ENCODE measurements around the gene CHORDC1.
A peak's percentile ranks its signal among the peaks of the same experiment; 100 is the strongest.

CHORDC1 gene

GRCh38 chr11:90222459-90223247 is at the start of gene CHORDC1:
Gene CHORDC1 (minus strand): TSS chr11:90223049. CDS start chr11:90222954, 95 bp downstream.
- peak; percentile 94 to 95 for DNase-seq

- no peak for DNase-seq
Observed at GRCh38 chr11:90257158-90257525, 34.3 kb upstream of the CHORDC1 start.

- DNase-seq = no peak
Observed at GRCh38 chr11:90256404-90257157, 33.7 kb upstream of the CHORDC1 start.

GRCh38 chr11:90254065-90254464 is 31.2 kb upstream of the CHORDC1 start:
- DNase-seq = no peak

- no peak for DNase-seq
Observed at GRCh38 chr11:90252053-90252452, 29.2 kb upstream of the CHORDC1 start.

- no peak for DNase-seq
Observed at GRCh38 chr11:90251599-90251998, 28.8 kb upstream of the CHORDC1 start.

- peak in 1 of 2 donors; percentile 25 for DNase-seq
Observed at GRCh38 chr11:90250970-90251369, 28.1 kb upstream of the CHORDC1 start.

- no peak for DNase-seq
Observed at GRCh38 chr11:90246468-90246867, 23.6 kb upstream of the CHORDC1 start.

GRCh38 chr11:90243534-90243933 is 20.7 kb upstream of the CHORDC1 start:
- DNase-seq = no peak

GRCh38 chr11:90242894-90243416 is 20.1 kb upstream of the CHORDC1 start:
- DNase-seq = no peak

GRCh38 chr11:90241414-90241813 is 18.6 kb upstream of the CHORDC1 start:
- no peak for DNase-seq

GRCh38 chr11:90239967-90240636 is 17.3 kb upstream of the CHORDC1 start:
- peak in 1 of 2 donors; percentile 22 for DNase-seq

GRCh38 chr11:90237004-90237403 is 14.2 kb upstream of the CHORDC1 start:
- DNase-seq = no peak

GRCh38 chr11:90235526-90235925 is 12.7 kb upstream of the CHORDC1 start:
- no peak for DNase-seq

- DNase-seq = no peak
Observed at GRCh38 chr11:90234977-90235376, 12.1 kb upstream of the CHORDC1 start.

- DNase-seq = no peak
Observed at GRCh38 chr11:90229791-90230190, 6.9 kb upstream of the CHORDC1 start.

- no peak for DNase-seq
Observed at GRCh38 chr11:90228056-90228455, 5.2 kb upstream of the CHORDC1 start.

- DNase-seq = no peak
Observed at GRCh38 chr11:90223248-90223585, 368 bp upstream of the CHORDC1 start.

- peak in 1 of 2 donors; percentile 25 for DNase-seq
Observed at GRCh38 chr11:90221803-90222458, 918 bp downstream of the CHORDC1 start.

- DNase-seq = no peak
Observed at GRCh38 chr11:90220391-90220790, 2.5 kb downstream of the CHORDC1 start.

GRCh38 chr11:90219438-90219837 is 3.4 kb downstream of the CHORDC1 start:
- no peak for DNase-seq

- no peak for DNase-seq
Observed at GRCh38 chr11:90218606-90219005, 4.2 kb downstream of the CHORDC1 start.

- DNase-seq = no peak
Observed at GRCh38 chr11:90216611-90217010, 6.2 kb downstream of the CHORDC1 start.

Measured in CD4-positive, alpha-beta T cell treated with Interleukin-4 for 1 hour (primary cell).